Measurements from ENCODE around the gene TBRG1.

DNA sequence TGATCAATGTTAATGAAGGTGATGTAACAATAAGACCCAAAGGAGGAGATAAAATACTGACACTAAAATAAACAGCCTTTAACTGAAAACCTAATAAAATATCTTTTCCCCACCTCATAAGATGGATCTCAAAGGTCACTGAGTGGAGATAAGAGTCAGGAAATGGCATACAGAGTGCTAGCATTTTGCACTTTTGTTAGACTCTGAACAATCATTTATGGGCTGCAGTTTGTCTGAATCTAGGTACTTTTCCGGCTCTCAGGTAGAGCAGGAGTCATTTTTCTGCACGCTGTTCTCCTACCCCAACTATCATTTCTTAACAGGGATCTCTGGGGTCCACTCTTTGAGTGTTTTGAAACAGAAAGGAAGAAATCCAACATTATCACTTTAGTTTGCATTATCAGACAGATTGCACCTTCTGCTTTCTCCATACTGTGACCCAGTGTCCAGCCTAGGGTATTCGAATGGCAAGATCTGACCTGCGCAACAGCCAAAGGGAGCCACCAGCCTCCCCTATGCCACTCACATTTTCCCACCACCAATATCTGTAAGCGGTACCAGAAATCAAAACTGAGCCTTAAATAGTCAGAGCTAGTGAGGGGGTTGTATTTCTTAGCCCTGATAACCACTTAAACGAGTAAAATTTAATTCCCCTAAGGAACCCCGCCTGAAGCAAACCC, 50.0 kb downstream of the TBRG1 start:
- TF ChIP-seq FOXK2 (IDR thresholded peaks at IDR 0.05) (no peak), NFRKB (IDR thresholded peaks at IDR 0.05) (no peak), SP1 (IDR thresholded peaks at IDR 0.05) (no peak), HDGF (IDR thresholded peaks at IDR 0.05; ENCODE audit: borderline replicate concordance) (no peak), LEF1 (IDR thresholded peaks at IDR 0.05; ENCODE audit: borderline replicate concordance) (no peak), TARDBP (IDR thresholded peaks at IDR 0.05) (no peak)

All from HEK293T (cell line).